ENCODE data around the gene TLE5. TPM values are rescaled to one million over a fixed set of nuclear protein-coding genes. Genes with fewer than 3 reads are reported as not detected.

The TLE5 gene
- total and polyA plus RNA-seq, 2 experiments from 2014 or later, result 260 to 308 TPM

- Histone ChIP-seq H3K27ac (no peak overlapping the region), H3K4me1 (ENCODE audit: insufficient read depth) (peaks cover 3% of the 10 kb centered on the region), H3K4me2 (no peak overlapping the region), H3K79me2 (no peaks in the 10 kb centered on the region), H3K9me3 (ENCODE audit: low read depth) (no peaks in the 10 kb centered on the region), H3K27me3 (no peaks in the 10 kb centered on the region), H3K36me3 (replicated peaks; ENCODE audit: insufficient read depth, low read depth) (no peaks in the 10 kb centered on the region), H4K20me1 (ENCODE audit: insufficient read depth, poor library complexity, severe bottlenecking) (no peaks in the 10 kb centered on the region), H3K4me3 (no peak overlapping the region), H3K9me2 (replicated peaks; ENCODE audit: insufficient read depth) (no peaks in the 10 kb centered on the region), H2AFZ (no peak overlapping the region)
- DNase-seq (ENCODE audit: low spot score), result no peak
- 97% methylated on average over 4 of the region's 4 CpGs for WGBS (ENCODE audit: low lambda C conversion rate, missing lambda C conversion rate)
- no peak for TF ChIP-seq EZH2 (IDR thresholded peaks at IDR 0.05; ENCODE audit: borderline replicate concordance)
- TF ChIP-seq, protein P1, sequence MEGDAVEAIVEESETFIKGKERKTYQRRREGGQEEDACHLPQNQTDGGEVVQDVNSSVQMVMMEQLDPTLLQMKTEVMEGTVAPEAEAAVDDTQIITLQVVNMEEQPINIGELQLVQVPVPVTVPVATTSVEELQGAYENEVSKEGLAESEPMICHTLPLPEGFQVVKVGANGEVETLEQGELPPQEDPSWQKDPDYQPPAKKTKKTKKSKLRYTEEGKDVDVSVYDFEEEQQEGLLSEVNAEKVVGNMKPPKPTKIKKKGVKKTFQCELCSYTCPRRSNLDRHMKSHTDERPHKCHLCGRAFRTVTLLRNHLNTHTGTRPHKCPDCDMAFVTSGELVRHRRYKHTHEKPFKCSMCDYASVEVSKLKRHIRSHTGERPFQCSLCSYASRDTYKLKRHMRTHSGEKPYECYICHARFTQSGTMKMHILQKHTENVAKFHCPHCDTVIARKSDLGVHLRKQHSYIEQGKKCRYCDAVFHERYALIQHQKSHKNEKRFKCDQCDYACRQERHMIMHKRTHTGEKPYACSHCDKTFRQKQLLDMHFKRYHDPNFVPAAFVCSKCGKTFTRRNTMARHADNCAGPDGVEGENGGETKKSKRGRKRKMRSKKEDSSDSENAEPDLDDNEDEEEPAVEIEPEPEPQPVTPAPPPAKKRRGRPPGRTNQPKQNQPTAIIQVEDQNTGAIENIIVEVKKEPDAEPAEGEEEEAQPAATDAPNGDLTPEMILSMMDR (IDR thresholded peaks at IDR 0.05; ENCODE audit: poor library complexity), result no peak
- no peak for TF ChIP-seq EZH2phosphoT487 (IDR thresholded peaks at IDR 0.05; ENCODE audit: low read depth, severe bottlenecking, unreplicated experiment)
These were observed 17.3 kb upstream of the TLE5 start for GRCh38 chr19:3079578-3079977.

- DNase-seq (ENCODE audit: low spot score), result peak; percentile 77
- Histone ChIP-seq H3K4me2 (peak overlapping the region; percentile 81), H3K79me2 (no peaks in the 10 kb centered on the region), H3K4me1 (ENCODE audit: insufficient read depth) (no peaks in the 10 kb centered on the region), H3K36me3 (replicated peaks; ENCODE audit: insufficient read depth, low read depth) (no peaks in the 10 kb centered on the region), H3K27ac (no peak overlapping the region), H2AFZ (no peak overlapping the region), H3K9me3 (ENCODE audit: low read depth) (no peaks in the 10 kb centered on the region), H3K4me3 (no peak overlapping the region), H3K9me2 (replicated peaks; ENCODE audit: insufficient read depth) (no peaks in the 10 kb centered on the region), H3K27me3 (no peaks in the 10 kb centered on the region), H4K20me1 (ENCODE audit: insufficient read depth, poor library complexity, severe bottlenecking) (no peaks in the 10 kb centered on the region)
- no peak for TF ChIP-seq EZH2phosphoT487 (IDR thresholded peaks at IDR 0.05; ENCODE audit: low read depth, severe bottlenecking, unreplicated experiment)
- TF ChIP-seq EZH2 (IDR thresholded peaks at IDR 0.05; ENCODE audit: borderline replicate concordance), result no peak
- TF ChIP-seq, protein P1 (IDR thresholded peaks at IDR 0.05; ENCODE audit: poor library complexity), result peak; percentile 96
- whole genome bisulfite sequencing (ENCODE audit: low lambda C conversion rate, missing lambda C conversion rate), result 16% methylated on average over 41 of the region's 41 CpGs
These were observed 13.5 kb upstream of the TLE5 start for GRCh38 chr19:3075605-3076431.

DNA sequence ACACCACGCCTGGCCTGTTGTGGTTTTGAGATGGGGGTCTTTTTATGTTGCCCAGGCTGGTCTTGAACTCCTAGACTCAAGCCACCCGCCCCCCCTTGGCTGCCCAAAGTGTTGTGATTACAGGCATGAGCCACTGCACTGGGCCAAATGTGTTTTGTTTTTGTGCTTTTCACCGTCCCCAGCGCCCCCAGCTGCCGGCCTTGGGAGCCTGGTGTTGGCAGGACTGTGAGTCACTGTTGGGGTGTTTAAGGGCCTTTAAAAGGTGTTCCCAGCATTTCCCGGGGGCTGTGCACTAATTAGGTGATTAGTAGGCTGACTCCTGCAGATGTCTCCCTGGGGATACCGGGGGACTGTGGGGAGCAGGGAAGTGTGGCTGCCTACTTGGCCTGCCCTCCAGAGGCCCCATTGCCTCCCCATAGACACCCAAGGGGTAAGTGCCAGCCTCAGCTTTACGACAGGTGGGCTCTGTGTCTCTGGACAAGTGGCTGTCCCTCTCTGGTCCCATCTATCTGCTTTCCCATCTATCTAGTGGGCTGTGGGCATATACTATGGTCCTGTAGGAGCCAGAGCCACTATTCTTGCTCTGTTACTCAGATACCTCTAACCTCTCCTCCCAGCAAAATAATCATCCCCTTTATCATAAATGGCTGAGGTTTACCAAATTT, 11.8 kb upstream of the TLE5 start:
- no peaks in the 10 kb centered on the region for H4K20me1 ChIP-seq (ENCODE audit: insufficient read depth, poor library complexity, severe bottlenecking)
- no peak overlapping the region for H3K4me2 ChIP-seq
- TF ChIP-seq, protein P1 (IDR thresholded peaks at IDR 0.05; ENCODE audit: poor library complexity), result no peak
- no peak for TF ChIP-seq EZH2phosphoT487 (IDR thresholded peaks at IDR 0.05; ENCODE audit: low read depth, severe bottlenecking, unreplicated experiment)
- no peak for TF ChIP-seq EZH2 (IDR thresholded peaks at IDR 0.05; ENCODE audit: borderline replicate concordance)
- no peaks in the 10 kb centered on the region for H3K4me1 ChIP-seq (ENCODE audit: insufficient read depth)
- no peaks in the 10 kb centered on the region for H3K9me3 ChIP-seq (ENCODE audit: low read depth)
- no peak overlapping the region for H3K27ac ChIP-seq
- H3K4me3 ChIP-seq, result no peak overlapping the region
- DNase-seq (ENCODE audit: low spot score), result no peak
- H3K9me2 ChIP-seq (replicated peaks; ENCODE audit: insufficient read depth), result no peaks in the 10 kb centered on the region
- H3K36me3 ChIP-seq (replicated peaks; ENCODE audit: insufficient read depth, low read depth), result no peaks in the 10 kb centered on the region
- no peaks in the 10 kb centered on the region for H3K27me3 ChIP-seq
- 69% methylated on average over 8 of the region's 8 CpGs for WGBS (ENCODE audit: low lambda C conversion rate, missing lambda C conversion rate)
- no peak overlapping the region for H2AFZ ChIP-seq
- H3K79me2 ChIP-seq, result no peaks in the 10 kb centered on the region

Measured in hepatocyte (in vitro differentiated cells).